ENCODE data around the gene DNAJB11. TPM values are rescaled to one million over a fixed set of nuclear protein-coding genes. Genes with fewer than 3 reads are reported as not detected.

Gene DNAJB11
- total RNA-seq, 1 donor from 2014 or later = 35.3 TPM

Other genes with a start within 250 kb of the DNAJB11 start
- gene DGKG, start 208.5 kb upstream of the DNAJB11 start, total RNA-seq = 1.4 TPM
- 2.6 TPM for gene CRYGS, start 26.3 kb upstream of the DNAJB11 start, total RNA-seq
- 6.4 TPM for gene TBCCD1, start 3.4 kb upstream of the DNAJB11 start, total RNA-seq
- 763 TPM for gene AHSG, start 42.3 kb downstream of the DNAJB11 start, total RNA-seq
- 49.9 TPM for gene FETUB, start 69.7 kb downstream of the DNAJB11 start, total RNA-seq
- 324 TPM for gene HRG, start 95.3 kb downstream of the DNAJB11 start, total RNA-seq
- gene KNG1, start 146.6 kb downstream of the DNAJB11 start, total RNA-seq = 1,019 TPM
- gene EIF4A2, start 212.9 kb downstream of the DNAJB11 start, total RNA-seq = 143 TPM
- gene RFC4, start 235.8 kb downstream of the DNAJB11 start, total RNA-seq = 7.1 TPM